ENCODE measurements around the gene IFT43. TPM values are rescaled to one million over a fixed set of nuclear protein-coding genes. Genes with fewer than 3 reads are reported as not detected.

The IFT43 gene
- total and polyA plus RNA-seq, 10 of the 15 experiments (the other 5 are each of a cell fraction or from before 2014, with no cell fraction given), result 8.2 to 24.8 (median 14.0) TPM

DNA sequence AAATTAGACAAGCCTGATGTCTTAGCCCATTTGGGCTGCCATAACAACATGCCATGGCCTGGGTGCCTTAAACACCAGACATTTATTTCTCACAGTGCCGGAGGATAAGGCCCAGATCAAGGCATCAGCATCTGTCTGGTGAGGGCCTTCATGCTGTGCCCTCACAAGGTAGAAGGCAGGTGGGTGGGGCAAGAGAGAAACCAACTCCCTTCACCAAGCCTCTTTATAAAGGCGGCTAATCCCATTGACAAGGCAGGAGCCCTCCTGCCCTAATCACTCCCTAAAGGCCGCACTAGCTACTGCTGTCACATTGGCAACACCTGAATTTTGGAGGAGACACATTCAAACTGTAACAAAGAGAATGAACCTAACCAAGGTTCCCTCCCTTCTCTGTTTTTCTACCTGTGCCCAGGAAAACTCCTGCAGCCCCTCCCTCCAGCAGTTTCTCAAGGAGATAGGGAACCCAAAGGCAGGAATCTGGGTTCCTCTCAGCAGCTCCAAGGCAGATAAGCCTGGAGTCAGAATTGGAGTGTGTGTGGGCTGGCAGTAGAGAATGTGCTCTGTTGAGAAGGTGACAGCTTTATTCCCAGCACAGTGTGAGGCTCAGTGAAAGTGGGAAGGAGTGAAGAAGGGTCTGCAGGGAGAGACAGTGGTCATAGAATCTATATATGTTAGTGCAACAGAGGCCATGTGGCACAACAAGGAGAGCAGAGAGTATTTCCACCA, 144.5 kb downstream of the IFT43 start (continued):
- TF ChIP-seq, protein P1, sequence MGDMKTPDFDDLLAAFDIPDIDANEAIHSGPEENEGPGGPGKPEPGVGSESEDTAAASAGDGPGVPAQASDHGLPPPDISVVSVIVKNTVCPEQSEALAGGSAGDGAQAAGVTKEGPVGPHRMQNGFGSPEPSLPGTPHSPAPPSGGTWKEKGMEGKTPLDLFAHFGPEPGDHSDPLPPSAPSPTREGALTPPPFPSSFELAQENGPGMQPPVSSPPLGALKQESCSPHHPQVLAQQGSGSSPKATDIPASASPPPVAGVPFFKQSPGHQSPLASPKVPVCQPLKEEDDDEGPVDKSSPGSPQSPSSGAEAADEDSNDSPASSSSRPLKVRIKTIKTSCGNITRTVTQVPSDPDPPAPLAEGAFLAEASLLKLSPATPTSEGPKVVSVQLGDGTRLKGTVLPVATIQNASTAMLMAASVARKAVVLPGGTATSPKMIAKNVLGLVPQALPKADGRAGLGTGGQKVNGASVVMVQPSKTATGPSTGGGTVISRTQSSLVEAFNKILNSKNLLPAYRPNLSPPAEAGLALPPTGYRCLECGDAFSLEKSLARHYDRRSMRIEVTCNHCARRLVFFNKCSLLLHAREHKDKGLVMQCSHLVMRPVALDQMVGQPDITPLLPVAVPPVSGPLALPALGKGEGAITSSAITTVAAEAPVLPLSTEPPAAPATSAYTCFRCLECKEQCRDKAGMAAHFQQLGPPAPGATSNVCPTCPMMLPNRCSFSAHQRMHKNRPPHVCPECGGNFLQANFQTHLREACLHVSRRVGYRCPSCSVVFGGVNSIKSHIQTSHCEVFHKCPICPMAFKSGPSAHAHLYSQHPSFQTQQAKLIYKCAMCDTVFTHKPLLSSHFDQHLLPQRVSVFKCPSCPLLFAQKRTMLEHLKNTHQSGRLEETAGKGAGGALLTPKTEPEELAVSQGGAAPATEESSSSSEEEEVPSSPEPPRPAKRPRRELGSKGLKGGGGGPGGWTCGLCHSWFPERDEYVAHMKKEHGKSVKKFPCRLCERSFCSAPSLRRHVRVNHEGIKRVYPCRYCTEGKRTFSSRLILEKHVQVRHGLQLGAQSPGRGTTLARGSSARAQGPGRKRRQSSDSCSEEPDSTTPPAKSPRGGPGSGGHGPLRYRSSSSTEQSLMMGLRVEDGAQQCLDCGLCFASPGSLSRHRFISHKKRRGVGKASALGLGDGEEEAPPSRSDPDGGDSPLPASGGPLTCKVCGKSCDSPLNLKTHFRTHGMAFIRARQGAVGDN (IDR thresholded peaks at IDR 0.05), result no peak
- TF ChIP-seq MEF2B (IDR thresholded peaks at IDR 0.05; ENCODE audit: partially characterized antibody, poor library complexity, severe bottlenecking) (no peak), RAD21 (IDR thresholded peaks at IDR 0.05; ENCODE audit: insufficient read depth, low read depth, low read length) (no peak)

DNA sequence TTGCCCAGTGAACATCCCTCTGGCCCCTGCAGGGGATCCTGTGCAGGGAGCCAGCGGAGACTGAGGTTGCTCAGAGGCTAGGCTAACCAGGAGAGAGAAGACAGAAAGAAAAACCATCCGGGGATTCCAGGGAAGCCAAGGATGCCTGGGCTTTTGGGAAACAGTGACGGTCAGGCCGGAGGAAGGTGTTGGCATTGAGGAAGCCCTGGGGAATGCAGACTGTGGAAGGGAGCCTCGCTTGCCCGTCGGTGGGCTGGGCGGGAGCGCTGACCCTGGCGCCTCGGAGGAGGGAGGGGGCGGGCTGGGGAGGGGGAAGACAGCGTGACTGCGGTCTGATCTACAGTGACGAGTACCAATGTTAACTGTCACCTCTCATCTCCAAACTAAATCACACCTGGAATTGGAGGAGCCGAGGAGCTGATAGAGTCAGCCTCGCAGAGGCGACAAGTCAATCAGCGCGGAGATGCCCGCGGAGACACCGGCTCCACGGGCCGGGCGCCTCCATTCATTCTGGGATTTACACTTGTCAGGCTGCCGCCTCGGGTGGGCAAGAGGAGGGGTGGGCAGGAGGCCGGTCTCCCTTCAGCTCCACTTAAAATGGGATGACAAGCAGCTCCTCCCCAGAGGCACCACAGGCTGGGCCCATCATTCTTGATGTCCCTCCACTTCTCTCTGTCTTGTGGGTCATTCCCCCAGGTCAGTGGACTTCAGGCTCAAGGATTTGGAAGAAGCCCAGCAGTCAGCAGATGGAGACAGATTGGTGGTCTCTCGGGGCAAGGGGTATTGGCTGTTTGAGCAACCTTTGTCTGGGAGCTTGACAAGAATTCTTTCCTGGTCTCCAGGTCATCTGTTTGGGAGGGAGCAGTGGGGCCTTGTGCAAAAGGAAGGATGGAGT, 145.8 kb downstream of the IFT43 start:
- no peak overlapping the region for H2AFZ ChIP-seq (ENCODE audit: control insufficient read depth, low read depth, low read length)
- no peaks in the 10 kb centered on the region for H3K9me3 ChIP-seq (replicated peaks; ENCODE audit: control insufficient read depth, insufficient read depth, low read length)
- H3K4me2 ChIP-seq (ENCODE audit: control insufficient read depth, insufficient read depth), result no peak overlapping the region
- no peak overlapping the region for H3K4me3 ChIP-seq
- no peak overlapping the region for H3K27ac ChIP-seq (ENCODE audit: control insufficient read depth, insufficient read depth)
- no peaks in the 10 kb centered on the region for H3K4me1 ChIP-seq (ENCODE audit: control insufficient read depth, insufficient read depth, low read length)
- no peak for FAIRE-seq
- intact Hi-C loops (cut with micrococcal nuclease; ENCODE audit: unreplicated experiment), result no loop called here
- no peaks in the 10 kb centered on the region for H3K79me2 ChIP-seq (ENCODE audit: control insufficient read depth, insufficient read depth, low read length)
- no TSS peak for BruUV-seq (replicated peaks)
- DNase-seq (ENCODE audit: low read depth, low spot score), result no peak
- RAD21 ChIA-PET (ENCODE audit: unreplicated experiment), result no interaction called here
- no peak for ATAC-seq
- POLR2A ChIA-PET, result interaction anchor here (1.1 kb wide), 1 partner anchor 26 kb away, joined by 3 read pairs; no protein-coding TSS in a partner anchor
- H3K27me3 ChIP-seq (replicated peaks in 1 of 2; ENCODE audit: control insufficient read depth in 2 of 2, insufficient read depth in 2 of 2, low read length in 1 of 2), result peaks cover 0 to 2% of the 10 kb centered on the region in 2 experiments; a peak in 2 of 4 replicates
- no peak overlapping the region for H3K9ac ChIP-seq (ENCODE audit: control insufficient read depth, insufficient read depth, low read length)
- no peaks in the 10 kb centered on the region; the same call in 1 of the 2 replicates for H4K20me1 ChIP-seq (ENCODE audit: control insufficient read depth, insufficient read depth)
- CTCF ChIA-PET, result interaction anchor here (0.8 kb wide), 1 partner anchor 19 kb away, joined by 3 read pairs; no protein-coding TSS in a partner anchor
- no peaks in the 10 kb centered on the region for H3K36me3 ChIP-seq (ENCODE audit: control insufficient read depth in 2 of 2, insufficient read depth in 2 of 2, low read length in 1 of 2)
- SMC1A ChIA-PET (ENCODE audit: uncharacterized antibody, unreplicated experiment), result interaction anchor here (0.8 to 1.6 kb wide), 2 partner anchors 30 to 222 kb away, joined by 3 to 4 read pairs; no protein-coding TSS in a partner anchor
- in situ Hi-C loops (cut with MboI), result no loop called here
- 21% methylated on average over 23 of the region's 30 CpGs for whole genome bisulfite sequencing (ENCODE audit: insufficient coverage, insufficient replicate concordance, low lambda C conversion rate, missing lambda C conversion rate)
- no peak for TF ChIP-seq NBN (IDR thresholded peaks at IDR 0.05)
- no peak for TF ChIP-seq HDGF (IDR thresholded peaks at IDR 0.05)
- TF ChIP-seq, protein P2, sequence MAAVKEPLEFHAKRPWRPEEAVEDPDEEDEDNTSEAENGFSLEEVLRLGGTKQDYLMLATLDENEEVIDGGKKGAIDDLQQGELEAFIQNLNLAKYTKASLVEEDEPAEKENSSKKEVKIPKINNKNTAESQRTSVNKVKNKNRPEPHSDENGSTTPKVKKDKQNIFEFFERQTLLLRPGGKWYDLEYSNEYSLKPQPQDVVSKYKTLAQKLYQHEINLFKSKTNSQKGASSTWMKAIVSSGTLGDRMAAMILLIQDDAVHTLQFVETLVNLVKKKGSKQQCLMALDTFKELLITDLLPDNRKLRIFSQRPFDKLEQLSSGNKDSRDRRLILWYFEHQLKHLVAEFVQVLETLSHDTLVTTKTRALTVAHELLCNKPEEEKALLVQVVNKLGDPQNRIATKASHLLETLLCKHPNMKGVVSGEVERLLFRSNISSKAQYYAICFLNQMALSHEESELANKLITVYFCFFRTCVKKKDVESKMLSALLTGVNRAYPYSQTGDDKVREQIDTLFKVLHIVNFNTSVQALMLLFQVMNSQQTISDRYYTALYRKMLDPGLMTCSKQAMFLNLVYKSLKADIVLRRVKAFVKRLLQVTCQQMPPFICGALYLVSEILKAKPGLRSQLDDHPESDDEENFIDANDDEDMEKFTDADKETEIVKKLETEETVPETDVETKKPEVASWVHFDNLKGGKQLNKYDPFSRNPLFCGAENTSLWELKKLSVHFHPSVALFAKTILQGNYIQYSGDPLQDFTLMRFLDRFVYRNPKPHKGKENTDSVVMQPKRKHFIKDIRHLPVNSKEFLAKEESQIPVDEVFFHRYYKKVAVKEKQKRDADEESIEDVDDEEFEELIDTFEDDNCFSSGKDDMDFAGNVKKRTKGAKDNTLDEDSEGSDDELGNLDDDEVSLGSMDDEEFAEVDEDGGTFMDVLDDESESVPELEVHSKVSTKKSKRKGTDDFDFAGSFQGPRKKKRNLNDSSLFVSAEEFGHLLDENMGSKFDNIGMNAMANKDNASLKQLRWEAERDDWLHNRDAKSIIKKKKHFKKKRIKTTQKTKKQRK (IDR thresholded peaks at IDR 0.05; ENCODE audit: low read depth, low read length), result no peak
- TF ChIP-seq TCF12 (IDR thresholded peaks at IDR 0.05; ENCODE audit: low read depth, low read length), result no peak
- TF ChIP-seq ZBED1 (IDR thresholded peaks at IDR 0.05; ENCODE audit: borderline replicate concordance), result no peak
- TF ChIP-seq BACH1 (IDR thresholded peaks at IDR 0.05; ENCODE audit: borderline replicate concordance), result no peak
